ENCODE data around the gene KPNA1.

GRCh38 chr3:122520861-122521260 is 6.1 kb upstream of the KPNA1 start:
- TF ChIP-seq CTCF (IDR thresholded peaks at IDR 0.05): no peak
- TF ChIP-seq POLR2A (IDR thresholded peaks at IDR 0.05): no peak
